Activated naive CD4-positive, alpha-beta T cell treated with anti-CD3 and anti-CD28 coated beads, Interleukin-2, amount 50 U/mL, for 72 hours (primary cell): Measurements from ENCODE around the gene SLC35G3. TPM values are rescaled to one million over a fixed set of nuclear protein-coding genes. Genes with fewer than 3 reads are reported as not detected.
"Not testable (repeated sequence)": the region's sequence is repeated elsewhere in the genome, so short reads cannot be mapped to it uniquely, and the experiment has no call there.

ENCODE experiments used
- ATAC-seq, 2 donors: fragments of 150-1000 bp; cut with Tn5 transposase; 2 replicates each; pipeline ENCODE4 v1.10.0; 2021; ENCODE audit warnings: mild to moderate bottlenecking in 2 of 2, moderate library complexity in 2 of 2
- DNase-seq, 2 donors: peaks; one replicate each; pipeline ENCODE4 v3.0.0; 2021 to 2022; ENCODE audit warnings: low spot score in 2 of 2
- H3K27ac Mint-ChIP-seq, 2 donors: one replicate each; pipeline ENCODE4 v1.8.0; 2022; ENCODE audit warnings: mild to moderate bottlenecking in 2 of 2, mixed read lengths in 2 of 2
- H3K36me3 Mint-ChIP-seq, 2 donors: one replicate each; pipeline ENCODE4 v1.8.0; 2022; ENCODE audit warnings: mixed read lengths in 2 of 2
- H3K9me3 Mint-ChIP-seq, 2 donors: one replicate each; pipeline ENCODE4 v1.8.0; 2022; ENCODE audit warnings: mixed read lengths in 2 of 2
- total RNA-seq, 2 donors: library from RNA; stranded (reverse); gene quantifications; one replicate each; pipeline ENCODE4 v1.2.3, GENCODE V29; 2022

Gene SLC35G3
- total RNA-seq, 2 donors from 2014 or later = not detected

GRCh38 chr17:35218915-35219314, 24.7 kb upstream of the SLC35G3 start:
- DNase-seq (no peak), ATAC-seq (no peak)
- peaks cover 4% of the 10 kb centered on the region in 2 donors for H3K9me3 Mint-ChIP-seq
- peaks cover 11 to 22% of the 10 kb centered on the region in 2 donors for H3K36me3 Mint-ChIP-seq
- H3K27ac Mint-ChIP-seq = peak overlapping the region; percentile 15 to 86

GRCh38 chr17:35217107-35217506, 22.9 kb upstream of the SLC35G3 start:
- ATAC-seq (no peak), DNase-seq (no peak)
- no peak overlapping the region for H3K27ac Mint-ChIP-seq
- peaks cover 4 to 30% of the 10 kb centered on the region in 2 donors for H3K36me3 Mint-ChIP-seq
- H3K9me3 Mint-ChIP-seq = peaks cover 0 to 3% of the 10 kb centered on the region in 2 donors

GRCh38 chr17:35214631-35215273, 20.6 kb upstream of the SLC35G3 start:
- Mint-ChIP-seq H3K9me3 (peaks cover 0 to 10% of the 10 kb centered on the region in 2 donors), H3K36me3 (peaks cover 0 to 17% of the 10 kb centered on the region in 2 donors), H3K27ac (peak overlapping the region; percentile 85 to 92)
- DNase-seq (peak; percentile 48 to 59), ATAC-seq (peak; percentile 73 to 77)

GRCh38 chr17:35214192-35214591, 20.0 kb upstream of the SLC35G3 start:
- peaks cover 0 to 17% of the 10 kb centered on the region in 2 donors for H3K36me3 Mint-ChIP-seq
- H3K27ac Mint-ChIP-seq = peak overlapping the region; percentile 85 to 92
- DNase-seq (no peak), ATAC-seq (peak; percentile 68 to 69)
- peaks cover 0 to 10% of the 10 kb centered on the region in 2 donors for H3K9me3 Mint-ChIP-seq

- DNase-seq = no peak
- Mint-ChIP-seq H3K9me3 (peaks cover 0 to 10% of the 10 kb centered on the region in 2 donors), H3K27ac (peak overlapping the region; percentile 92 to 95), H3K36me3 (peaks cover 0 to 17% of the 10 kb centered on the region in 2 donors)
- no peak for ATAC-seq
These were observed 19.3 kb upstream of the SLC35G3 start for GRCh38 chr17:35213412-35213940.

GRCh38 chr17:35212668-35213067, 18.5 kb upstream of the SLC35G3 start:
- DNase-seq (no peak), ATAC-seq (peak in 1 of 2 donors; percentile 57)
- Mint-ChIP-seq H3K9me3 (peaks cover 0 to 10% of the 10 kb centered on the region in 2 donors), H3K36me3 (peaks cover 0 to 17% of the 10 kb centered on the region in 2 donors), H3K27ac (peak overlapping the region in 1 of 2 donors; percentile 92)

- no peak for DNase-seq
- Mint-ChIP-seq H3K9me3 (peaks cover 0 to 10% of the 10 kb centered on the region in 2 donors), H3K27ac (no peak overlapping the region), H3K36me3 (peaks cover 0 to 22% of the 10 kb centered on the region in 2 donors)
- ATAC-seq = peak in 1 of 2 donors; percentile 33
These were observed 16.5 kb upstream of the SLC35G3 start for GRCh38 chr17:35210741-35211140.

GRCh38 chr17:35202582-35202981, 8.4 kb upstream of the SLC35G3 start:
- Mint-ChIP-seq H3K9me3 (peaks cover 25 to 29% of the 10 kb centered on the region in 2 donors), H3K36me3 (peaks cover 33 to 42% of the 10 kb centered on the region in 2 donors), H3K27ac (peak overlapping the region in 1 of 2 donors; percentile 52)
- not testable (repeated sequence) for DNase-seq, ATAC-seq

GRCh38 chr17:35195062-35195461, 869 bp upstream of the SLC35G3 start:
- not testable (repeated sequence) for H3K27ac Mint-ChIP-seq, DNase-seq, ATAC-seq
- Mint-ChIP-seq H3K36me3 (peaks cover 4 to 29% of the 10 kb centered on the region in 2 donors), H3K9me3 (peaks cover 7 to 19% of the 10 kb centered on the region in 2 donors)

- peak overlapping the region; percentile 76 to 81 for H3K27ac Mint-ChIP-seq
- ATAC-seq (no peak), DNase-seq (no peak)
- peaks cover 0 to 10% of the 10 kb centered on the region in 2 donors for H3K9me3 Mint-ChIP-seq
- peaks cover 0 to 17% of the 10 kb centered on the region in 2 donors for H3K36me3 Mint-ChIP-seq
These were observed 1.5 kb downstream of the SLC35G3 start for GRCh38 chr17:35192708-35193107.

- peaks cover 0 to 8% of the 10 kb centered on the region in 2 donors for H3K36me3 Mint-ChIP-seq
- H3K27ac Mint-ChIP-seq = no peak overlapping the region
- peaks cover 0 to 6% of the 10 kb centered on the region in 2 donors for H3K9me3 Mint-ChIP-seq
- ATAC-seq = no peak
- DNase-seq = no peak
These were observed 3.0 kb downstream of the SLC35G3 start for GRCh38 chr17:35191001-35191695.

GRCh38 chr17:35189291-35189690, 4.9 kb downstream of the SLC35G3 start:
- peaks cover 0 to 4% of the 10 kb centered on the region in 2 donors for H3K9me3 Mint-ChIP-seq
- ATAC-seq (no peak), DNase-seq (no peak)
- H3K36me3 Mint-ChIP-seq = no peaks in the 10 kb centered on the region
- no peak overlapping the region for H3K27ac Mint-ChIP-seq

- ATAC-seq = peak; percentile 56 to 72
- no peak for DNase-seq
These were observed 6.1 kb downstream of the SLC35G3 start for GRCh38 chr17:35188111-35188510.

GRCh38 chr17:35187481-35187880, 6.7 kb downstream of the SLC35G3 start:
- Mint-ChIP-seq H3K27ac (no peak overlapping the region), H3K36me3 (no peaks in the 10 kb centered on the region), H3K9me3 (peaks cover 0 to 4% of the 10 kb centered on the region in 2 donors)
- ATAC-seq (no peak), DNase-seq (no peak)

More at GRCh38 chr17:35188111-35188510, 6.1 kb downstream of the SLC35G3 start:
- H3K9me3 Mint-ChIP-seq = peaks cover 0 to 4% of the 10 kb centered on the region in 2 donors
- no peaks in the 10 kb centered on the region for H3K36me3 Mint-ChIP-seq
- H3K27ac Mint-ChIP-seq = peak overlapping the region in 1 of 2 donors; percentile 54

GRCh38 chr17:35185849-35186248, 8.3 kb downstream of the SLC35G3 start:
- peak; percentile 41 to 80 for ATAC-seq
- Mint-ChIP-seq H3K27ac (no peak overlapping the region), H3K36me3 (no peaks in the 10 kb centered on the region), H3K9me3 (peaks cover 0 to 4% of the 10 kb centered on the region in 2 donors)
- DNase-seq = no peak

- H3K27ac Mint-ChIP-seq = no peak overlapping the region
- peaks cover 0 to 2% of the 10 kb centered on the region in 2 donors for H3K9me3 Mint-ChIP-seq
These were observed 9.9 kb downstream of the SLC35G3 start for GRCh38 chr17:35184274-35184673.

GRCh38 chr17:35183332-35183731, 10.9 kb downstream of the SLC35G3 start:
- DNase-seq = no peak
- Mint-ChIP-seq H3K9me3 (peaks cover 0 to 7% of the 10 kb centered on the region in 2 donors), H3K36me3 (peaks cover 0 to 9% of the 10 kb centered on the region in 2 donors), H3K27ac (no peak overlapping the region)
- peak in 1 of 2 donors; percentile 63 for ATAC-seq

More at GRCh38 chr17:35184274-35184673, 9.9 kb downstream of the SLC35G3 start:
- peaks cover 0 to 2% of the 10 kb centered on the region in 2 donors for H3K36me3 Mint-ChIP-seq
- no peak for ATAC-seq
- no peak for DNase-seq
